WI38 (cell line): ENCODE data around the gene EXOC4.
"Not testable (repeated sequence)": the region's sequence is repeated elsewhere in the genome, so short reads cannot be mapped to it uniquely, and the experiment has no call there.

ENCODE experiments used
- H3K4me3 ChIP-seq: 2 replicates; pipeline ENCODE4 v1.5.1; 2011; ENCODE audit warnings: low read depth, mild to moderate bottlenecking, control low read depth, low read length
- TF ChIP-seq, protein P1 (sequence below): IDR thresholded peaks from 2 replicates; pipeline ENCODE4 v1.5.1; 2012; ENCODE audit warnings: low read depth, mild to moderate bottlenecking, control low read depth, low read length

The EXOC4 gene

DNA sequence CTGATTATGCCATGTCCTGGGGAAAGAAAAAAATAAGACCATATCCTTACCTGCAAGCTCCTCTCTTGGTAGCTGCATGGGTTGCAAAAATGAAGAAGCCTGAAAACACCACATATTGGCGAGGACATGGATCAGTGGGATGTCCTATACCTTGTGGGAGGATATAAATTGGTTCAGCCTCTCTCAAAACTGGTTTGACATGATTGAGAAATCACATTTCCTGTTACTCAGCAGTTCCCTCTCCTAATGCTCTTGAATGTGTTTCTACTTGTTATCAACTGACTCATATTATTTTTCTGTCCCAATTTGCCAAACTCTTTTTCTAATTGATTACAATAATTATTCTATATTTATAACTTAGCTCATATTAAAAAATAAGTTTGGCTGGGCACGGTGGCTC, 380.2 kb downstream of the EXOC4 start:
- TF ChIP-seq, protein P1, sequence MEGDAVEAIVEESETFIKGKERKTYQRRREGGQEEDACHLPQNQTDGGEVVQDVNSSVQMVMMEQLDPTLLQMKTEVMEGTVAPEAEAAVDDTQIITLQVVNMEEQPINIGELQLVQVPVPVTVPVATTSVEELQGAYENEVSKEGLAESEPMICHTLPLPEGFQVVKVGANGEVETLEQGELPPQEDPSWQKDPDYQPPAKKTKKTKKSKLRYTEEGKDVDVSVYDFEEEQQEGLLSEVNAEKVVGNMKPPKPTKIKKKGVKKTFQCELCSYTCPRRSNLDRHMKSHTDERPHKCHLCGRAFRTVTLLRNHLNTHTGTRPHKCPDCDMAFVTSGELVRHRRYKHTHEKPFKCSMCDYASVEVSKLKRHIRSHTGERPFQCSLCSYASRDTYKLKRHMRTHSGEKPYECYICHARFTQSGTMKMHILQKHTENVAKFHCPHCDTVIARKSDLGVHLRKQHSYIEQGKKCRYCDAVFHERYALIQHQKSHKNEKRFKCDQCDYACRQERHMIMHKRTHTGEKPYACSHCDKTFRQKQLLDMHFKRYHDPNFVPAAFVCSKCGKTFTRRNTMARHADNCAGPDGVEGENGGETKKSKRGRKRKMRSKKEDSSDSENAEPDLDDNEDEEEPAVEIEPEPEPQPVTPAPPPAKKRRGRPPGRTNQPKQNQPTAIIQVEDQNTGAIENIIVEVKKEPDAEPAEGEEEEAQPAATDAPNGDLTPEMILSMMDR, result no peak

GRCh38 chr7:133635541-133635940, 382.7 kb downstream of the EXOC4 start:
- H3K4me3 ChIP-seq, result no peak overlapping the region
- TF ChIP-seq, protein P1, result no peak

More for the DNA sequence above, 380.2 kb downstream of the EXOC4 start:
- H3K4me3 ChIP-seq, result no peak overlapping the region

DNA sequence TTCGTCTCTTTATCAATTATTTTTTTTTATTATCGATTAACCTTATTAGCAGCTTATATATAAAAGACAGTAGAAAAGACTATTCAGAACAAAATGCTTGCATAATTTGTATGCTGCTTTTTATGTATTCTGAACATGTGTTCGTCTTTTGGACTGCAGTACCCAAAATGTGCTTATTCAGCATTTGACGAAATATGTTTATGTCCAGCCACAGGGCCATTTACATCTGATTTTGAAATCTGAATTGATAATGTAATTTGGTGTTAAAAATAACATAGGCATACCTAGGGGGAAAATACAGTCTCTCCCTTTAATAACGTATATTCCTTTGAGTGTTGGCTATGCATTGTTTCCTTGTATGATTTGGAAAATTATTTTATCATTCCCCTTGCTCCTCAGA, 386.0 kb downstream of the EXOC4 start:
- no peak overlapping the region for H3K4me3 ChIP-seq
- TF ChIP-seq, protein P1, result no peak

DNA sequence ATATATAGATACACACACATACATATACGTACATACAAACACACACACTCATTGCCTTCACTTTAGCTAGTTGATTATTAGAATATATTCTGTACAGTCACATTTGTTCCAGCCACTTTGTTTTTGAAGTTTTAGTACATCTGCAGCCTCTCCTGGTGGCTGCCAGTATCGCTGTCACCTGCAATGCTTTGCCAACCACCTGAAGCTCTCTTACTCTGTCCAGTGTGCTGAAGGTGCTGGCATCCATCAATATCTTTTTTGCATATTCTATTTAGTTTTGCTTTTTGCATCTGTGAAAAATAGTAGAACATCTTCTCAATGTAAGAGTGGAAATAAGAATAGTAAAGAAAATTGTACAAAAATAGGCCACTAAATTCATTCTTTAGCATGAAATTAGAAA, 388.6 kb downstream of the EXOC4 start:
- no peak overlapping the region for H3K4me3 ChIP-seq
- TF ChIP-seq, protein P1, result no peak

DNA sequence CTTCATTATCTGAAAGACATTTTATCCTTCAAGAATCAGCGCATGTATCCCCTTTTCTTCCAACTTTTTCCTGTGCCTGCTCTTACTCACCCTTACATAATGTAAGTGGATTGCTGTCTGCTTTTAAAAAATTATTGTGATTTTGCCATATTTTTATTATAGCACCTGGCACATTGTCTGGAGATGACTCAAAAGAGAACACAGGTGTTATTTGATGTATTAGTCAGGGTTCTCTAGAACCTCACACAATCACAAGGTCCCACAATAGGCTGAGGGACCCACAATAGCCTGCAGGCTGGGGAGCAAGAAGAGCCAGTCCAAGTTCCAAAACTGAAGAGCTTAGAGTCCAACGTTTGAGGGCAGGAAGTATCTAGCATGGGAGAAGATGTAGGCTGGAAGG, 390.0 kb downstream of the EXOC4 start:
- TF ChIP-seq, protein P1, result no peak
- H3K4me3 ChIP-seq, result no peak overlapping the region

- H3K4me3 ChIP-seq, result not testable (repeated sequence)
Observed at GRCh38 chr7:133643652-133644051, 390.8 kb downstream of the EXOC4 start.

DNA sequence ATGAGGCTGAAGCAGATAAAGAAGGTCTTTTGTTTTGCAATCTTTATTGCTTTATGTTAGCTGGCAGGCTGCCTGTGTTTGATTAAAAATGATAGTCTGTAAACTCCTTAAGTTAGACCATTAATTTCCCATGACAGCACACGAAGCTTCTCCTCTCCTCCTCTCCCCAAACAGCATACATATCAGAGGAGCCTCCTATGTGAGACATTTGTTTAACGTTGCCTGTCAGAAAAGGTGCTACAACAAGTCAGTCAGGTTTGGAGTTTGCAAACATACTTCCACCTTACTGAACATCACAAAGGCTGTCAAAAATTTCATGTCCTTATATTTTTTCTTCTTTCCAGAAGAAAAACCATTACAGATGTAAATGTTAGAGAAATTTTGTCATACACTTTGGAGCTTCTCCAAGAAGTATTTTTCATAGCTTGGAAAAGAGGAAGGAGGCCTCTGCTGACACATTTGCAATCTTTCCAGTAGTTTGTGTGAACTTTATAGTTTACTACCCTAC, 393.1 kb downstream of the EXOC4 start:
- TF ChIP-seq, protein P1, result no peak
- no peak overlapping the region for H3K4me3 ChIP-seq
